ENCODE measurements around the gene AIPL1. TPM values are rescaled to one million over a fixed set of nuclear protein-coding genes. Genes with fewer than 3 reads are reported as not detected.

Gene AIPL1
- total and polyA plus RNA-seq, 2 of the 4 experiments (the other 2 are of a cell fraction) = not detected

DNA sequence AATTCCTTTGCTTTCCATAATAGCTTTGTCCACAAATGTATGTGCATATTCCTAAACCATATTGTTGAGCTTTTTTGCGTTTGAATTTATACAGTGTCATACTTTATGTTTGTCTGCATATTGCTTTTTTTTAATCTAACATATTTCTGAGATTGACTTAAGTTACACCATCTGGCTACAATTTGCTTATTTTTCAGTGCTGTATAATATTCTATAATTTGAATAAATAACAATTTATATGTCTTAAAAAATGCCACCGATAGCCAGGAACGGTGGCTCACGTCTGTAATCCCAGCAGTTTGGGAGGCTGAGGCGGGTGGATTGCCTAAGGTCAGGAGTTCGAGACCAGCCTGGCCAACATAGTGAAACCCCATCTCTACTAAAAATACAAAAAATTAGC, 7.9 kb upstream of the AIPL1 start:
- Histone ChIP-seq H2BK15ac (ENCODE audit: low read depth, low read length) (no peak overlapping the region), H3K4me1 (ENCODE audit: control insufficient read depth, insufficient read depth, low read length) (peaks cover 3% of the 10 kb centered on the region; the same call in 1 of the 2 replicates), H3K4me3 (ENCODE audit: insufficient read depth, low read depth, low read length) (no peak overlapping the region), H2AK9ac (replicated peaks; ENCODE audit: low read depth, low read length, poor library complexity) (no peak overlapping the region), H3K79me1 (ENCODE audit: low read depth in 1 of 2, low read length in 2 of 2) (peaks cover 12 to 23% of the 10 kb centered on the region in 2 experiments; a peak in 3 of 4 replicates), H2AFZ (replicated peaks; ENCODE audit: low read length, poor library complexity) (no peak overlapping the region), H3K27me3 (ENCODE audit: control insufficient read depth, insufficient read depth, low read length) (peaks cover 2% of the 10 kb centered on the region; the same call in 1 of the 2 replicates), H4K5ac (ENCODE audit: low read depth, low read length) (no peak overlapping the region), H3K9ac (ENCODE audit: low read depth, low read length) (no peak overlapping the region), H3K9me1 (ENCODE audit: insufficient read depth, low read length) (peaks cover 4% of the 10 kb centered on the region; the same call in 1 of the 2 replicates), H3K27ac (ENCODE audit: insufficient read depth, low read length) (no peak overlapping the region), H4K20me1 (ENCODE audit: insufficient read depth, low read length) (peaks cover 2% of the 10 kb centered on the region; the same call in 1 of the 2 replicates), H3K9me3 (ENCODE audit: control insufficient read depth, insufficient read depth, low read length) (no peaks in the 10 kb centered on the region), H2BK5ac (ENCODE audit: low read depth, low read length, poor library complexity, severe bottlenecking) (no peak overlapping the region), H3K23ac (ENCODE audit: low read depth, low read length) (no peak overlapping the region), H3K36me3 (ENCODE audit: control insufficient read depth, insufficient read depth, low read length) (no peaks in the 10 kb centered on the region), H2BK120ac (ENCODE audit: low read depth, low read length) (no peak overlapping the region), H4K91ac (ENCODE audit: insufficient read depth, low read depth, low read length) (no peak overlapping the region), H3K4me2 (ENCODE audit: low read depth, low read length) (no peak overlapping the region), H2AK5ac (ENCODE audit: low read depth, low read length) (no peak overlapping the region), H3K56ac (ENCODE audit: extremely low read depth, insufficient read depth, low read length) (no peak overlapping the region), H3K4ac (ENCODE audit: low read depth, low read length) (no peak overlapping the region), H2BK20ac (ENCODE audit: low read depth, low read length) (no peak overlapping the region), H3K18ac (ENCODE audit: low read depth, low read length) (no peak overlapping the region), H3K14ac (replicated peaks; ENCODE audit: low read depth, low read length) (no peak overlapping the region), H4K8ac (ENCODE audit: low read depth in 2 of 2, low read length in 2 of 2) (no peak overlapping the region; a peak in 1 of 4 replicates)
- no CpG with 5 or more reads among the region's 6 CpGs for WGBS, 2 experiments (ENCODE audit: extremely low coverage in 2 of 2, insufficient read length in 1 of 2)
- in situ Hi-C loops (cut with MboI; ENCODE audit: low sequenced_read_pairs) (loop anchor here (25.0 kb wide), 1 partner anchor 1205 kb away; the partner anchor contains the start of gene SCIMP), intact Hi-C loops (cut with micrococcal nuclease) (loop anchor here (5.0 kb wide), 1 partner anchor 200 kb away; the partner anchor contains the start of genes KIAA0753 and TXNDC17), dilution Hi-C loops (cut with HindIII; ENCODE audit: low sequenced_read_pairs, unreplicated experiment) (no loop called here)
- ATAC-seq (ENCODE audit: low read depth) (no peak), DNase-seq (no peak)
- CTCF ChIA-PET = no interaction called here
- TF ChIP-seq ELK1 (IDR thresholded peaks at IDR 0.05; ENCODE audit: borderline replicate concordance, low read depth, low read length) (no peak), FOS (IDR thresholded peaks at IDR 0.05; ENCODE audit: low read depth, low read length) (no peak), CEBPB (IDR thresholded peaks at IDR 0.05; ENCODE audit: low read depth, low read length) (no peak), MXI1 (IDR thresholded peaks at IDR 0.05; ENCODE audit: borderline replicate concordance, low read depth, low read length) (no peak), CTCF (conservative IDR thresholded peaks at IDR 0.05; ENCODE audit: low read depth, low read length) (no peak), NFE2L2 (IDR thresholded peaks at IDR 0.05; ENCODE audit: low read depth, low read length) (no peak), RCOR1 (IDR thresholded peaks at IDR 0.05; ENCODE audit: insufficient replicate concordance, low read length) (no peak)
- POLR2A ChIA-PET (ENCODE audit: unreplicated experiment) = no interaction called here
- no TSS peak for BruUV-seq (replicated peaks)
